GM12878 (cell line): ENCODE results near the gene DDX11. TPM values are rescaled to one million over a fixed set of nuclear protein-coding genes. Genes with fewer than 3 reads are reported as not detected.
A peak's percentile ranks its signal among the peaks of the same experiment; 100 is the strongest.
"Not testable (repeated sequence)": the region's sequence is repeated elsewhere in the genome, so short reads cannot be mapped to it uniquely, and the experiment has no call there.

Source experiments
- ATAC-seq: fragments of 200-7000 bp; cut with Tn5 transposase; 3 replicates; pipeline ENCODE4 v1.9.1; 2020; ENCODE audit warnings: mild to moderate bottlenecking, moderate library complexity
- BruUV-seq: library from RNA; stranded (reverse); fragments of 400-500 nt; replicated peaks from 2 replicates; lab custom pipeline; 2021; lab: Mats Ljungman, UMichigan
- CTCF ChIA-PET: fragments of 300-600 bp; sonication (Branson Sonifier 250); formaldehyde crosslinking; extraction: SDS; loops from one replicate; lab custom pipeline; 2021; ENCODE audit warnings: inconsistent platforms; lab: Yijun Ruan, JAX
- POLR2A ChIA-PET: fragments of 350-600 bp; formaldehyde crosslinking; extraction: SDS; loops from one replicate; lab custom pipeline; 2021; ENCODE audit warnings: inconsistent platforms; lab: Charles Lee
- RAD21 ChIA-PET: fragments of 300-600 bp; sonication (Branson Sonifier 250); formaldehyde crosslinking; loops from one replicate; lab custom pipeline; 2023; ENCODE audit warnings: antibody characterized with exemption; ENCODE audit not compliant: unreplicated experiment; lab: Charles Lee
- SMC1A ChIA-PET: fragments of 300-600 bp; sonication (Branson Sonifier 250); formaldehyde crosslinking; loops from one replicate; lab custom pipeline; 2023; ENCODE audit not compliant: unreplicated experiment, uncharacterized antibody; lab: Charles Lee
- DNase-seq: peaks from one replicate; pipeline ENCODE4 v3.0.0-alpha.2; 2011; ENCODE audit warnings: low read depth, low spot score
- FAIRE-seq: peaks from 3 replicates; lab custom pipeline; 2011; peaks lifted over from hg19 to GRCh38; lab: Jason Lieb, UNC
- H2AFZ ChIP-seq: 2 replicates; pipeline ENCODE4 v1.6.0; 2011; ENCODE audit warnings: low read depth, low read length, control low read depth; ENCODE audit not compliant: control insufficient read depth
- H3K27ac ChIP-seq: 2 replicates; pipeline ENCODE4 v1.5.1; 2011; ENCODE audit warnings: control low read depth; ENCODE audit not compliant: control insufficient read depth, insufficient read depth
- H3K27me3 ChIP-seq, 2 experiments: replicated peaks in 1 of 2; 2 replicates each; pipeline versions ENCODE4 v1.6.0 to v1.6.1; 2011; ENCODE audit warnings: low read length in 1 of 2; ENCODE audit not compliant: control insufficient read depth in 2 of 2, insufficient read depth in 2 of 2
- H3K36me3 ChIP-seq, 2 experiments: 2 replicates each; pipeline ENCODE4 v1.5.1; 2011; ENCODE audit warnings: low read length in 1 of 2; ENCODE audit not compliant: control insufficient read depth in 2 of 2, insufficient read depth in 2 of 2
- H3K4me1 ChIP-seq: 2 replicates; pipeline ENCODE4 v1.6.1; 2011; ENCODE audit warnings: mild to moderate bottlenecking, low read length, moderate library complexity, mixed read lengths; ENCODE audit not compliant: control insufficient read depth, insufficient read depth
- H3K4me2 ChIP-seq: 2 replicates; pipeline ENCODE4 v1.6.0; 2011; ENCODE audit warnings: control low read depth; ENCODE audit not compliant: control insufficient read depth, insufficient read depth
- H3K4me3 ChIP-seq: fragments of 200-600 bp; sonication (generic); 2 replicates; pipeline ENCODE4 v1.5.1; 2016
- H3K79me2 ChIP-seq: 2 replicates; pipeline ENCODE4 v1.6.0; 2011; ENCODE audit warnings: low read length; ENCODE audit not compliant: control insufficient read depth, insufficient read depth
- H3K9ac ChIP-seq: 2 replicates; pipeline ENCODE4 v1.8.0; 2011; ENCODE audit warnings: low read length, control low read depth, mixed read lengths; ENCODE audit not compliant: control insufficient read depth, insufficient read depth
- H3K9me3 ChIP-seq: replicated peaks from 3 replicates; pipeline ENCODE4 v1.5.1; 2011; ENCODE audit warnings: mild to moderate bottlenecking, low read length; ENCODE audit not compliant: control insufficient read depth, insufficient read depth
- H4K20me1 ChIP-seq: 2 replicates; pipeline ENCODE4 v1.6.0; 2011; ENCODE audit not compliant: control insufficient read depth, insufficient read depth
- NR2F1 ChIP-seq: fragments of 450-650 bp; conservative IDR thresholded peaks from 2 replicates; pipeline ENCODE4 v1.6.1; 2017; ENCODE audit warnings: mild to moderate bottlenecking
- WGBS: methylation state at CpG from one replicate; pipeline ENCODE4 v1.1.6; 2016; ENCODE audit warnings: low lambda C conversion rate; ENCODE audit not compliant: insufficient replicate concordance, insufficient coverage; ENCODE audit errors: missing lambda C conversion rate; 5-methylcytosine and 5-hydroxymethylcytosine counted together
- in situ Hi-C: fragments of 300-500 bp; cut with MboI; formaldehyde crosslinking; loops from 9 replicates; pipeline ENCODE4 v1.14.3; 2018; ENCODE audit warnings: mixed read lengths
- intact Hi-C: fragments of 100-400 bp; cut with micrococcal nuclease; formaldehyde crosslinking; loops from one replicate; pipeline ENCODE4 v1.14.2; 2022; ENCODE audit not compliant: unreplicated experiment
- polyA plus RNA-seq, 11 experiments: library from polyadenylated mRNA; depleted of rRNA in 4 of 11; unstranded in 6 of 11; stranded (reverse) in 5 of 11; fragments of >200 nt; fragmentation: Nextera tagmentation in 4 of 11; fragmentation: Illumina TruSeq in 1 of 11; extraction: Ambion mirVana in 4 of 11; extraction: Trizol in 1 of 11; gene quantifications; 1 replicate in 1 of 11; 2 replicates in 10 of 11; pipeline versions ENCODE4 v1.2.1 to v1.2.3, GENCODE V29; 2011 to 2016; ENCODE audit warnings: inconsistent platforms in 2 of 11, missing spikeins in 2 of 11, low read depth in 1 of 11
- total RNA-seq, 4 experiments: library from RNA; depleted of rRNA in 3 of 4; stranded (reverse); fragments of >200 nt in 3 of 4; fragmentation: Illumina TruSeq in 1 of 4; extraction: Trizol in 1 of 4; gene quantifications; 2 replicates each; pipeline versions ENCODE4 v1.2.1 to v1.2.3, GENCODE V29; 2013 to 2021

DDX11 gene
- total and polyA plus RNA-seq, 10 of the 15 experiments (the other 5 are each of a cell fraction or from before 2014, with no cell fraction given) = 3.8 to 94.2 (median 46.3) TPM

GRCh38 chr12:31051692-31052091, 22.0 kb upstream of the DDX11 start:
- 5% methylated on average over 5 of the region's 5 CpGs for whole genome bisulfite sequencing
- TF ChIP-seq NR2F1 = 0 out of 2 replicates have a peak, but pooled peaks have one; percentile 19
- H4K20me1 ChIP-seq, in situ Hi-C loops, H3K9ac ChIP-seq, CTCF ChIA-PET, H3K9me3 ChIP-seq, H3K27me3 ChIP-seq, intact Hi-C loops, H3K4me1 ChIP-seq, BruUV-seq, H3K4me2 ChIP-seq, RAD21 ChIA-PET, H3K36me3 ChIP-seq, H3K27ac ChIP-seq, SMC1A ChIA-PET, FAIRE-seq, H3K4me3 ChIP-seq, H3K79me2 ChIP-seq, POLR2A ChIA-PET: not testable (repeated sequence)
- ATAC-seq = peak; percentile 86
- peak overlapping the region; percentile 51 for H2AFZ ChIP-seq
- DNase-seq = peak; percentile 9

GRCh38 chr12:31052121-31052520, 21.5 kb upstream of the DDX11 start:
- BruUV-seq, H3K4me2 ChIP-seq, H3K27ac ChIP-seq, H4K20me1 ChIP-seq, H3K27me3 ChIP-seq, H3K79me2 ChIP-seq, H2AFZ ChIP-seq, H3K9ac ChIP-seq, H3K4me3 ChIP-seq, H3K36me3 ChIP-seq, SMC1A ChIA-PET, RAD21 ChIA-PET, DNase-seq, H3K9me3 ChIP-seq, intact Hi-C loops, POLR2A ChIA-PET, in situ Hi-C loops, FAIRE-seq, H3K4me1 ChIP-seq: not testable (repeated sequence)
- 70% methylated on average over 1 of the region's 1 CpG for WGBS
- CTCF ChIA-PET = interaction anchor here (0.7 to 1.7 kb wide), 3 partner anchors 17 to 30 kb away, joined by 3 read pairs; no protein-coding TSS in a partner anchor
- 0 out of 3 replicates have a peak, but pooled peaks have one; percentile 22 for ATAC-seq
